K562 (cell line): ENCODE measurements around the gene CBX2. TPM values are rescaled to one million over a fixed set of nuclear protein-coding genes. Genes with fewer than 3 reads are reported as not detected.

Source experiments
- C11orf30 ChIP-seq: fragments of 450-650 bp; IDR thresholded peaks from 2 replicates; pipeline ENCODE4 v1.6.1; 2016; ENCODE audit warnings: low read depth, mild to moderate bottlenecking
- CBX2 ChIP-seq: fragments of 200-600 bp; sonication (generic); IDR thresholded peaks from one replicate; pipeline ENCODE4 v1.6.1; 2012; ENCODE audit warnings: mild to moderate bottlenecking, low read length, inconsistent platforms; ENCODE audit not compliant: insufficient read depth, poor library complexity, severe bottlenecking
- CXXC5 ChIP-seq: fragments of 250-450 bp; sonication (Bioruptor Pico); IDR thresholded peaks from 2 replicates; pipeline ENCODE4 v1.8.0; 2022; ENCODE audit warnings: inconsistent platforms, mild to moderate bottlenecking, moderate library complexity
- ERF ChIP-seq: fragments of 450-650 bp; formaldehyde crosslinking; IDR thresholded peaks from 2 replicates; pipeline ENCODE4 v1.4.0; 2020; ENCODE audit warnings: mild to moderate bottlenecking, mixed read lengths
- LEF1 ChIP-seq: fragments of 450-650 bp; IDR thresholded peaks from 2 replicates; pipeline ENCODE4 v1.6.1; 2016; ENCODE audit warnings: mild to moderate bottlenecking
- NCOR1 ChIP-seq: fragments of 450-650 bp; IDR thresholded peaks from 2 replicates; pipeline ENCODE4 v1.6.1; 2016; ENCODE audit warnings: mild to moderate bottlenecking, moderate library complexity
- NONO ChIP-seq, 2 experiments: fragments of 200-400 bp in 1 of 2; fragments of 450-650 bp in 1 of 2; formaldehyde crosslinking in 1 of 2; IDR thresholded peaks; 2 replicates each; pipeline ENCODE4 v1.6.1; 2017; ENCODE audit warnings: low read depth in 2 of 2, mild to moderate bottlenecking in 2 of 2, moderate library complexity in 2 of 2, low read length in 1 of 2
- NR4A1 ChIP-seq, 2 experiments: fragments of 250-450 bp in 1 of 2; fragments of 450-650 bp in 1 of 2; sonication (Bioruptor Pico) in 1 of 2; IDR thresholded peaks; 2 replicates each; pipeline versions ENCODE4 v1.4.0 to v1.6.1; 2016 to 2020; ENCODE audit warnings: mild to moderate bottlenecking in 2 of 2, missing compliant biosample characterization in 1 of 2, missing genetic modification characterization in 1 of 2, moderate library complexity in 1 of 2
- PHB ChIP-seq: fragments of 250-450 bp; sonication (Bioruptor Pico); IDR thresholded peaks from 2 replicates; pipeline ENCODE4 v1.5.0; 2021
- PTRF ChIP-seq: fragments of 450-650 bp; IDR thresholded peaks from 2 replicates; pipeline ENCODE4 v1.6.1; 2016; ENCODE audit warnings: mild to moderate bottlenecking, missing genetic modification characterization, missing compliant biosample characterization
- SNRNP70 ChIP-seq: fragments of 200-400 bp; formaldehyde crosslinking; optimal IDR thresholded peaks from 2 replicates; pipeline ENCODE3; 2017; ENCODE audit warnings: low read depth, low read length
- XRCC3 ChIP-seq: fragments of 450-650 bp; IDR thresholded peaks from 2 replicates; pipeline ENCODE4 v1.6.1; 2017; ENCODE audit warnings: mild to moderate bottlenecking, moderate library complexity
- polyA plus RNA-seq, 8 experiments: library from polyadenylated mRNA; depleted of rRNA in 4 of 8; stranded (reverse) in 5 of 8; unstranded in 3 of 8; fragments of >200 nt; fragmentation: Nextera tagmentation in 2 of 8; fragmentation: Illumina TruSeq in 1 of 8; extraction: Ambion mirVana in 2 of 8; extraction: Trizol in 1 of 8; gene quantifications; 2 replicates each; pipeline versions ENCODE4 v1.2.1 to v1.2.3, GENCODE V29; 2011 to 2014; ENCODE audit warnings: inconsistent platforms in 1 of 8, missing spikeins in 1 of 8
- total RNA-seq, 7 experiments: library from RNA; depleted of rRNA in 6 of 7; stranded (reverse); fragments of >200 nt in 6 of 7; fragmentation: Illumina TruSeq in 2 of 7; extraction: Trizol in 2 of 7; gene quantifications; 2 replicates each; pipeline versions ENCODE4 v1.2.1 to v1.2.3, GENCODE V29; 2011 to 2021; ENCODE audit warnings: low replicate concordance in 1 of 7
- TF ChIP-seq, protein P1 (sequence below): fragments of 450-650 bp; formaldehyde crosslinking; IDR thresholded peaks from 2 replicates; pipeline ENCODE4 v1.4.0; 2020; ENCODE audit warnings: mild to moderate bottlenecking, moderate library complexity
- TF ChIP-seq, protein P2 (sequence below): fragments of 250-450 bp; sonication (Bioruptor Pico); IDR thresholded peaks from 2 replicates; pipeline ENCODE4 v1.5.1; 2021; ENCODE audit warnings: mild to moderate bottlenecking
- TF ChIP-seq, protein P3 (sequence below): fragments of 250-450 bp; sonication (Bioruptor Pico); IDR thresholded peaks from 2 replicates; pipeline ENCODE4 v1.5.0; 2022; ENCODE audit warnings: mild to moderate bottlenecking
- TF ChIP-seq, protein P4 (sequence below), 2 experiments: fragments of 250-450 bp in 1 of 2; fragments of 450-650 bp in 1 of 2; sonication (Bioruptor Pico) in 1 of 2; IDR thresholded peaks; 2 replicates each; pipeline versions ENCODE4 v1.6.1 to v1.8.0; 2016 to 2021; ENCODE audit warnings: mild to moderate bottlenecking in 2 of 2, moderate library complexity in 2 of 2, missing compliant biosample characterization in 1 of 2, missing genetic modification characterization in 1 of 2

The CBX2 gene
- total and polyA plus RNA-seq, 9 of the 15 experiments (the other 6 are each of a cell fraction or from before 2014, with no cell fraction given): 0.66 to 26.9 (median 13.9) TPM

DNA sequence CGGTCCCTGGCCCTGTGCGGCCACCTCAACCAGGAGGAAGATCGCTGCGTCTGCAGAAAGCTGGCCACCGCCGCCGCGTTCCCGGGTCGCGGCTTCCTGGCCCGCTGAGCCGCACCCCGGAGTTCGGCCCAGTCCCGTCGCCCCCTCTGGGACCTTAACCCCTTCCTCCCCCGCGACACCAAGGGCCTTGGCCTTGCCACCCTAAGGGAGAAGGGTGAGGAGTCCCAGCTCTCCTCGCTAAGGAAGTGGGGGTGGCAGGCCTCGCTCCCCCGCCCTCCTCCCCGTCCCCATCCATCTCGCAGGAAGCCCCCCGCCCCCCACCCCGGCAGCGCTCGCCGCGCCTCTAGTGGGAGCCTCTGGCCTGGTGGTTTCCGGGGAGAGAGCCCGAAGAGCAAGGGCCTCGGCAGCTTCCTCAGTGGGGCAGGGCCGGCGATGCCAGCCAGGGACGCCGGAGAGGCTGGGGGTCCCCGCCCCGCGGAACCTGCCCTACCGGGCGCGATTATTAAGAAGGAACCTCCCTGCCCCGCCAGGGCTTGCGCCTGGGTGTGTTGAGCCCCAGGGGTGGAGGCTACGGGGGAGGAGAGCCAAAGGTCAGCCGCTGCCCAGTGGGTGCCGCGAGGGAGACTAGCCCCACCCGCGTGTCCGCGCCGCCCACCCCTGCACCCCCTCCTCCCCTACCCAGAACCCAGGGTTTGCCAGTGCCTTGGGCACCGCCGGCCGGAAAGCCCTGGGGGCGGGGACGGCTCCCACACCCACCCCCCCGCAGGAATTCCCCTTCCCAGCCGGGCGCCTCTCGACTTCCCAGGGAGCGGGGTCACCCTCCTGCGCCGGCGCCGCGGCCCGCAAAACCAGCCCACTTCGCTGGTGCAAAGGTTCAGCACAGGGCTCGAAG, 54.5 kb downstream of the CBX2 start (continued):
- TF ChIP-seq, protein P1, sequence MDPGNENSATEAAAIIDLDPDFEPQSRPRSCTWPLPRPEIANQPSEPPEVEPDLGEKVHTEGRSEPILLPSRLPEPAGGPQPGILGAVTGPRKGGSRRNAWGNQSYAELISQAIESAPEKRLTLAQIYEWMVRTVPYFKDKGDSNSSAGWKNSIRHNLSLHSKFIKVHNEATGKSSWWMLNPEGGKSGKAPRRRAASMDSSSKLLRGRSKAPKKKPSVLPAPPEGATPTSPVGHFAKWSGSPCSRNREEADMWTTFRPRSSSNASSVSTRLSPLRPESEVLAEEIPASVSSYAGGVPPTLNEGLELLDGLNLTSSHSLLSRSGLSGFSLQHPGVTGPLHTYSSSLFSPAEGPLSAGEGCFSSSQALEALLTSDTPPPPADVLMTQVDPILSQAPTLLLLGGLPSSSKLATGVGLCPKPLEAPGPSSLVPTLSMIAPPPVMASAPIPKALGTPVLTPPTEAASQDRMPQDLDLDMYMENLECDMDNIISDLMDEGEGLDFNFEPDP (CRISPR knock-in tag): 0 out of 2 replicates have a peak, but pooled peaks have one; percentile 30
- TF ChIP-seq C11orf30: peak; percentile 82
- TF ChIP-seq NR4A1 (CRISPR knock-in tag; IDR thresholded peaks at IDR 0.05): no peak
- no peak for TF ChIP-seq NR4A1 (tag; IDR thresholded peaks at IDR 0.05)
- peak; percentile 63 for TF ChIP-seq ERF (CRISPR knock-in tag)
- TF ChIP-seq SNRNP70: no peak
- TF ChIP-seq, protein P2, sequence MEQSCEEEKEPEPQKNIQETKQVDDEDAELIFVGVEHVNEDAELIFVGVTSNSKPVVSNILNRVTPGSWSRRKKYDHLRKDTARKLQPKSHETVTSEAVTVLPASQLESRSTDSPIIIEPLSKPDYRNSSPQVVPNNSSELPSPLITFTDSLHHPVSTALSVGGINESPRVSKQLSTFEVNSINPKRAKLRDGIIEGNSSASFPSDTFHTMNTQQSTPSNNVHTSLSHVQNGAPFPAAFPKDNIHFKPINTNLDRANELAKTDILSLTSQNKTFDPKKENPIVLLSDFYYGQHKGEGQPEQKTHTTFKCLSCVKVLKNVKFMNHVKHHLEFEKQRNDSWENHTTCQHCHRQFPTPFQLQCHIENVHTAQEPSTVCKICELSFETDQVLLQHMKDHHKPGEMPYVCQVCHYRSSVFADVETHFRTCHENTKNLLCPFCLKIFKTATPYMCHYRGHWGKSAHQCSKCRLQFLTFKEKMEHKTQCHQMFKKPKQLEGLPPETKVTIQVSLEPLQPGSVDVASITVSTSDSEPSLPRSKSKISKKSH: no peak
- no peak for TF ChIP-seq LEF1
- TF ChIP-seq NCOR1: no peak
- TF ChIP-seq CBX2: no peak
- TF ChIP-seq CXXC5: 0 out of 2 replicates have a peak, but pooled peaks have one; percentile 16
- TF ChIP-seq, protein P3, sequence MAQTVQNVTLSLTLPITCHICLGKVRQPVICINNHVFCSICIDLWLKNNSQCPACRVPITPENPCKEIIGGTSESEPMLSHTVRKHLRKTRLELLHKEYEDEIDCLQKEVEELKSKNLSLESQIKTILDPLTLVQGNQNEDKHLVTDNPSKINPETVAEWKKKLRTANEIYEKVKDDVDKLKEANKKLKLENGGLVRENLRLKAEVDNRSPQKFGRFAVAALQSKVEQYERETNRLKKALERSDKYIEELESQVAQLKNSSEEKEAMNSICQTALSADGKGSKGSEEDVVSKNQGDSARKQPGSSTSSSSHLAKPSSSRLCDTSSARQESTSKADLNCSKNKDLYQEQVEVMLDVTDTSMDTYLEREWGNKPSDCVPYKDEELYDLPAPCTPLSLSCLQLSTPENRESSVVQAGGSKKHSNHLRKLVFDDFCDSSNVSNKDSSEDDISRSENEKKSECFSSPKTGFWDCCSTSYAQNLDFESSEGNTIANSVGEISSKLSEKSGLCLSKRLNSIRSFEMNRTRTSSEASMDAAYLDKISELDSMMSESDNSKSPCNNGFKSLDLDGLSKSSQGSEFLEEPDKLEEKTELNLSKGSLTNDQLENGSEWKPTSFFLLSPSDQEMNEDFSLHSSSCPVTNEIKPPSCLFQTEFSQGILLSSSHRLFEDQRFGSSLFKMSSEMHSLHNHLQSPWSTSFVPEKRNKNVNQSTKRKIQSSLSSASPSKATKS (CRISPR knock-in tag): no peak
- TF ChIP-seq PHB: no peak
- TF ChIP-seq NONO (IDR thresholded peaks at IDR 0.05; ENCODE audit: low read depth in 2 of 2, low read length in 1 of 2): 0 out of 4 replicates have a peak, but pooled peaks of 1 of the 2 experiments have one; percentile 41
- TF ChIP-seq, protein P4, sequence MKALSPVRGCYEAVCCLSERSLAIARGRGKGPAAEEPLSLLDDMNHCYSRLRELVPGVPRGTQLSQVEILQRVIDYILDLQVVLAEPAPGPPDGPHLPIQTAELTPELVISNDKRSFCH (CRISPR knock-in tag; IDR thresholded peaks at IDR 0.05): no peak
- TF ChIP-seq, protein P4 (tag; IDR thresholded peaks at IDR 0.05): no peak
- TF ChIP-seq PTRF (tag): no peak
- no peak for TF ChIP-seq XRCC3
